ENCODE measurements around the gene DBET.
"Not testable (repeated sequence)": the region's sequence is repeated elsewhere in the genome, so short reads cannot be mapped to it uniquely, and the experiment has no call there.

- not testable (repeated sequence) for TF ChIP-seq CTCF, POLR2A, EP300 (IDR thresholded peaks at IDR 0.05)
Observed at GRCh38 chr4:190019859-190020463, 44.3 kb upstream of the DBET start.

All from tibial nerve (tissue), 4 donors.